ENCODE results near the gene SMIM33.
A peak's percentile ranks its signal among the peaks of the same experiment; 100 is the strongest.
"Not testable (repeated sequence)": the region's sequence is repeated elsewhere in the genome, so short reads cannot be mapped to it uniquely, and the experiment has no call there.

The SMIM33 gene

DNA sequence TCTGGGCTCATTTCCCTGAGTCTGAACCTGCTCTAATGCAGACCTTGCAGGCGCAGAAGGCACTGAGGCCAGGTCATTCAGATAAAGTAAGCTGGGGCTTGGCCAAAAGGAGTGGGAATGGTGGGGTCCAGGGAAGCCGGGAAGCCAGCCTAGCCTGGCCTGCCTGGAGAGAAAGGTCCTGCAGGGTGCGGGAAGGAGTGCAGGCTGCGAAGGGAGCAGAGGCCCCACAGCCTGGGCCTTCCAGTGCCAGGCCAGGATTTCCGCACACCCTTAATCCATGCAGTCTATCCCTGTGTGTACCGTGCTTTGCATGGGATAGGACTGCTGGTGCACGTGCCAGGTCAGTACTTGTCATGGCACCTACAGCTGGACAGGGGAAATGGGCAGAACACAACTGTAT is 15.4 kb downstream of the SMIM33 start:
- no peak for DNase-seq

DNA sequence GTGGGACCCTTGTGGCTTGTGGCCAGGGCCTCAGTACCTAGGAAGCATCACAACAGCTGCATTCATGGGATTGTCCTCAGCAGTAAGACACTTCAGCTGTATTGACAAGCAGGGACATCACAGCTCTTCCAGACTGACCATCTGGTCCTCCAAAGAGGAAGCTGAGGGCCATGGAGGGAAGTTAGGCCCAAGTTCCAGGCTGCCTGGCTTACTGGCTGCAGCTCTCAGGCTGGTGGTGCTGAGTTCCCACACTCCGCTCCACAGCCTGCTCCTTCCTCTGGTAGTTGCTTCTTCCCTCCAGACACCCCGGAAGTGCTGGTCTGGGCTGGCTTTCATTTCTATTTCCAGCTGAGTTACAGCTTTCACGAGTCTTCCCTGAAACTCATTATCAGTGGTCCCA is 17.5 kb downstream of the SMIM33 start:
- DNase-seq, result no peak

DNA sequence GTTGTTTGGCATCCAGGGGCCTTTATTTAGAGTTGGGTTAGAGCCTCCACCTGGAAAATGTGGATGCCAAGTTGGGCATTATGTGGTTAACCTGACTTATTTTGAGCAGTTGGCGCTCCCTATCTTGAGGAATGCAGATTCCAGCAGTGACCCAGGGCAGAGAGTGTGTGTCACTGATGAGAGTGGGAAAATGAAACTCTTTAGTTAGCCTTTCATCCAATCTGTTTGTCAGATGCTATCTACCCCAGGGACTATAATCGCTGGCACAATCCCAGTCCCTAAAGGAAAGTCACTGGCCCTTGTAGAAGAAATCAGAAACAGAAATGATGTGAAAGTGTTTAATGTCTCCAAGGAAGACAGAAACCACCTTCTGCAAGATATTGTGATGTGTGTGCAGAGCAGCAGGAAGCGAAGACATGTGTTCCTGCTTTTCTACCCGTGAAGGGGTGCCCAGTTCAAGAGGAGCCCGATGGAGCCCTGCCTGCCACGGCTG is 21.9 kb downstream of the SMIM33 start:
- DNase-seq, result no peak

DNA sequence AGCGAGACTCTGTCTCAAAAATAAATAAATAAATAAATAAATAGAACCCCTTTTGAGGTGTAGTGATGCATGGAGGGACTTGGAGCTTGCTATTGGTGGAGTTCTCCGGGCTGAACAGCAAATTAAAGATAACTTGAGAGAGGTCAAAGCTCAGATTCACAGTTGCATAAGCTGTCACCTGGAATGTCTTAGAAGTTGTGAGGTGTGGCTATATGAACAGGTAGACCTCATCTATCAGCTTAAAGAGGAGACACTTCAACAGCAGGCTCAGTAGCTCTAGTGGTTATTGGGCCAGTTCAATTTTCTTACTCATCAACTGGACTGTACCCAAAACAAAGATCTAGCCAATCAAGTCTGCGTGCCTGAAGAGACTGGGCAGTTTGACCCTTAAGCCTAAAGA is 23.5 kb downstream of the SMIM33 start:
- DNase-seq, result no peak

DNA sequence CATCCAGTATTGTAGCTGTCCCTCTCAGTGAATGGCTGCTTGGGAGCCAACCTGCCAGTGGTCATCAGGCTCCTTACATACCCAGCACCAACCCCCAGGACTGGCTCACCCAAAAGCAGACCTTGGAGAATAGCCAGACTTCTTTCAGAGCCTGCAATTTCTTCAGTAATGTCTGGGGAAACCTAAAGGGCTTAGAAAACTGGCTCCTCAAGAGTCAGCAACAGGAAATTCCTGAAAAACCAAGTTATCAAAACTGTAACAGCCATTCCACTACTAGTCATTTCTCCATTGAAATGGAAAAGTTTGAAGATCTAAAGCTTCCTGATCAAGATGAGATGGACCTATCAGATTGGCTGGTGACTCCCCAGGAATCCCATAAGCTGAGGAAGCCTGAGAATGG is 24.0 kb downstream of the SMIM33 start:
- DNase-seq, result no peak

DNA sequence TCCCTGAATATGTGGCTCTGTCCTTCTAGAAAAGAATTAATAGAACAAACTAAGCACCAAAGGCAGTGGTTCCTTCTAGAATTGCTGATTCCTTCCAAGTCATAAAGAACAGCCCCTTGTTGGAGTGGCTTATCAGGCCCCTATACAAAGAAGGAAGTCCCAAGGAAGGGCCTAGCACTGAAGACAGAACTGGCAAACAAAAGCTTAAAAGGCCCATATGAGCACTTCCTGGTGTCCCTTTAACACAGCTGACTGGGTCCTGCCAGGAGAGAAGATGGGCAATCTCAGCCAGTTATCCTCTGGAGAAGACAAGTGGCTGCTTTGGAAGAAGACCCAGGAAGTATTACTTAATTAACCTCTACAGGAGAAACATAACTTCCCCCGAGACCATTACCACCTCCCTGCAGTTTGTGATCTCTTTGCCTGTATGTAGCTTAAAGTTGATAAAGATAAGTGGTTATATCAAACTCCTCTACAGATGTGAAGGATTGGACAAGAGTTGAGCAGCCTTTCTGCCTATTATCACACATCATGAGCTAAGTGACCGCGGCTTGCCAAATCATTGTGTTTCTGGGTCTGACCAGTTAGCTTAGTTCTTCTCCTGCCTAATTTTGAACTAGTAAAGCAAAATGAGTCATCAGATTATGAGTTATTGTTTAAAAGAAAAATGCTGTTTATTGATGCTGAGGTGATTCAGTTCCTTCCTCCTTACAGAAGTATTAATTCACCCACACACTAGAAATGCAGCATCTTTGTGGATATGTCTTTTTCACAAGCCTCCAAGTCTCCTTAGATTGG is 25.0 kb downstream of the SMIM33 start:
- no peak for DNase-seq

DNA sequence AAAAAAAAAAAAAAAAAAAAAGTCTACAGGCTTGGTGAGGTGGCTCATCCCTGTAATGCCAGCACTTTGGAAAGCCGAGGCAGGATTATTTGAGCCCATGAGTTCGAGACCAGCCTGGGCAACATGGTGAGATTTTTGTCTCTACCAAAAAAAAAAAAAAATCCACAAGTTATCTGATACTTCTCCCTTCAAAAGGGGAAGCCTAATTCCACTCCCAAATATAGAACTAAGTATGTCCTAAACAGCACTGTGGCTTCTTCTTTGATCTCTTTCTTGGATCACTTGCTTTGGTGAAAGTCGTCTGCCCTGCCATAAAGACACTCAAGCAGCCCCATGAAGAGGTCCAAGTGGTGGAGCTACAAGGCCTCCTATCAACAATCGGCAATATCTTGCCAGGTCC is 30.6 kb downstream of the SMIM33 start:
- no peak for DNase-seq

DNA sequence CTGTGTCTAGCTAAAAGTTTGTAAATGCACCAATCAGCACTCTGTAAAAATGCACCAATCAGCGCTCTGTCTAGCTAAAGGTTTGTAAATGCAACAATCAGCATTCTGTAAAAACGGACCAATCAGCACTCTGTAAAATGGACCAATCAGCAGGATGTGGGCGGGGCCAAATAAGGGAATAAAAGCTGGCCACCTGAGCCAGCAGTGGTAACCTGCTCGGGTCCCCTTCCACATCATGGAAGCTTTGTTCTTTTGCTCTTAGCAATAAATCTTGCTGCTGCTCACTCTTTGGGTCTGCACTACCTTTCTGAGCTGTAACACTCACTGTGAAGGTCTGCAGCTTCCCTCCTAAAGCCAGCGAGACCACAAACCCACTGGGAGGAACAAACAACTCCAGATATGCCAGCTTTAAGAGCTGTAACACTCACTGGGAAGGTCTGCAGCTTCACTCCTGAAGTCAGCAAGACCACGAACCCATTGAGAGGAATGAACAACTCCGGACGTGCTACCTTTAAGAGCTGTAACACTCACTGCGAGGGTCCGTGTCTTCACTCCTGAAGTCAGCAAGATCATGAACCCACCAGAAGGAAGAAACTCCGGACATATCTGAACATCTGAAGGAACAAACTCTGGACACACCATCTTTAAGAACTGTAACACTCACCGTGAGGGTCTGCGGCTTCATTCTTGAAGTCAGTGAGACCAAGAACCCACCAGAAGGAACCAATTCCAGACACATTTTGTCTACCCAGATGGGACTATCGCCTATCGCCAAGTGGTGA is 32.4 kb downstream of the SMIM33 start:
- DNase-seq, result not testable (repeated sequence)

DNA sequence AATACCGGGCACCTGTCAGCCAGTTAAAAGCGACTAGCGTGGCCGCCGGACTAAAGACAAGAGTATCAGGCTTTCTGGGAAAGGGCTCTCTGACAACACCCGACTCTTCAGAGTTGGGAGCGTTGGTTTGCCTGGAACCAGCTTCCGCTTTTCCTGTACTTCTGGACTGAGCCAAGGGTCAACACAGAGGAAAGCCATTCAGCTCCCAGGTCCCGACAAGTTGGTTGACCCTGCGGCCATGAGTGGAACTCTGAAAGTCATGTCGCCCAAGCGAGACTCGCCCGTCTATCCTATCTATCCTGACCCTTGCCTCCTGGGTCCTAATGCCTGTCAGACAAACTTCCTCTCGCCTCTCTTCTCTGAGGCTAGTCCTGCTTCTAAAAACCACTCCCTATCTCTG is 33.1 kb downstream of the SMIM33 start:
- DNase-seq, result not testable (repeated sequence)

DNA sequence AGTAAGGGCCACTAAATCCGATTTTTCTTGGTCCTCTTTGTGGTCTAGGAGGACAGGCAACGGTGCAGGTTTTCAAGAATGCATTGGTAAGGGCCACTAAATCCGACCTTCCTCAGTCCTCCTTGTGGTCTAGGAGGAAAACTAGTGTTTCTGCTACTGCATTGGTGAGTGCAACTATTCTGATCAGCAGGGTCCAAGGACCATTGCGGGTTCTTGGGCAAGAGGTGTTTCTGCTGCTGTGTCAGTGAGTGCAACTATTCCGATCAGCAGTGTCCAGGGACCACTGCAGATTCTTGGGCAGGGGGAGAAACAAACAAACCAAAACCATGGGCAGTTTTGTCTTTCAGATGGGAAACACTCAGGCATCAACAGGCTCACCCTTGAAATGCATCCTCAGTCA is 33.9 kb downstream of the SMIM33 start:
- not testable (repeated sequence) for DNase-seq

DNA sequence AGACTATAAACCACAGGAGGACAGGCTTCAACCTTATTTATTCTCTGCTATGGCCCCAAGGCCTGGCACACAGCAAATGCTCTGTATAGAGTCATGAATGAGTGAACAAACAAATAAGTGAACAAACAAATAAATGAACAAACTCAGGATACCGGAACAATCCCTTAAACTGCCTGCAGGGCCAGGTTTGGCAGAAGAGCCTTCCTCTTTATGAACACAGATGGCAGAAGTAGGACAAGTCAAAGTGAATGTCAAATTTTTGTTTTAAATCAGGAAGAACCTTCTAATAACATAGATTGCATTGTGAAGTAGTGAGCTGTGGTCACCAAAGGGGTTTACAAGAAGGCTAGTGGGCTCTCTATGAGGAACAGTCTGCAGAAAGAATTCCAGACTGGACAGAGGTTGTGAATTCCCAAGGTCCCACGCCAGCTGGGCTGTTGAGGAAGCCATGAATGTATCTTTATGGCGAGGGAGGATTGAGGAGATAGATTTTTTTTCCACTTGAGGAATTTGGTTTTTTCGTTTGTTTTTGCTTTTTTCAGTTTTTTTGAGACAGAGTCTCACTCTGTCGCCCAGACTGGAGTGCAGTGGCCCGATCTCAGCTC is 42.1 kb downstream of the SMIM33 start:
- DNase-seq, result no peak

DNA sequence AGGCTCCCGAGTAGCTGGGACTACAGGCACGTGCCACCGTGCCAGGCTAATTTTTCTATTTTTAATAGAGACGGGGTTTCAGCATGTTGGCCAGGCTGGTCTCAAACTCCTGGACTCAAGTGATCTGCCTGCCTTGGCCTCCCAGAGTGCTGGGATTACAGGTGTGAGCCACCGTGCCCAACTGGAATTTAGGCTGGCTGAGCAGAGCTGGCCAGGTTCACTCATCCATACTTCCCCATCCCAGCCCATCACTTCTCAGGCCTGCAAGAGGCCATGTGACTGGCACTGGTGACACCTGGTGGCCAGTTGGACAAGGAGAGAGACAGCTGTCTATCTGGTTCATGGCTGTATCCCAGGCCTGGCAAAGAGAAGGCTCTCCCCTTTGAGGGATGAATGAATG is 42.6 kb downstream of the SMIM33 start:
- peak; percentile 45 for DNase-seq

DNA sequence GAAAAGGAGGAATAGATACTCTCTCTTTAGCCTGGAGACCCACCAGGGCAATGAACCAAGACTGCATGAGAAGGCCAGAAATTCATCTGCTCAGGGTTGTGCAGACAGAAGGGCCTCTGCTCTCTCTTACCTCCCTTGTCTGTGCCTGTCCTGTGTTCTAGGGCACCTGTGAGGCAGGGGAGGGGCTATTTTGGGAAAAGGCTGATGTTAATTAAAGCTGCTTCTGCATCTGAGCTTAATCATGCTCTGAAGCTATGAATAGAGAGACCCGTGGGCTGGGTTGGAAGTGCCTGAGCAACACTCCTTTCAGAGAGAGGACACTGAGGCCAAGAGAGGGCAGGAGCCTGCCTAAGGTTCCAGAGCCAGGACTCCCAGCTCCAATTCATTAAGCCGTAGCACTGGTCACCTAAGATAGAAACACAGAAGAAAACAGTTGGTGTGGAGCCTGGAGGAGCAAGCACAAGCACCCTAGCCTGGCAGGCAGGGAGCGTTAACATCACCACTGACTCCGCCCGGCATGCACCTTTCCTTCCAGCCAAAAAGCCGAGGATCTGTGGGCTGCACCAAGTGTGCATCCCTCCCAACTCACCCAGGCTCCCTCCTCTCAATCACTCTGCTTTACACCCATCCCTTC is 43.2 kb downstream of the SMIM33 start:
- no peak for DNase-seq

DNA sequence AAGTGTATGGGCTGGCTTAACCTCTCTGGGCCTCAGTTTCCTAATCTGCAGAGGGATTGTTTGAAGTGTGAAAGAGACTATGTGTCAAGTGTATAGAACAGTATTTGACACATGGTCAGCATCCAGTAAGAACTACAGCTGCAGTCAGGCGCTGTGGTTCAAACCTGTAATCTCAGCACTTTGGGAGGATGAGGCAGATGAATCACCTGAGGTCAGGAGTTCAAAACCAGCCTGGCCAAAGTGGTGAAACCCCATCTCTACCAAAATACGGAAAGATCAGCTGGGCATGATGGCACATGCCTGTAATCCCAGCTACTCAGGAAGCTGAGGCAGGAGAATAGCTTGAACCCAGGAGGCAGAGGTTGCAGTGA is 43.7 kb downstream of the SMIM33 start:
- DNase-seq, result no peak

DNA sequence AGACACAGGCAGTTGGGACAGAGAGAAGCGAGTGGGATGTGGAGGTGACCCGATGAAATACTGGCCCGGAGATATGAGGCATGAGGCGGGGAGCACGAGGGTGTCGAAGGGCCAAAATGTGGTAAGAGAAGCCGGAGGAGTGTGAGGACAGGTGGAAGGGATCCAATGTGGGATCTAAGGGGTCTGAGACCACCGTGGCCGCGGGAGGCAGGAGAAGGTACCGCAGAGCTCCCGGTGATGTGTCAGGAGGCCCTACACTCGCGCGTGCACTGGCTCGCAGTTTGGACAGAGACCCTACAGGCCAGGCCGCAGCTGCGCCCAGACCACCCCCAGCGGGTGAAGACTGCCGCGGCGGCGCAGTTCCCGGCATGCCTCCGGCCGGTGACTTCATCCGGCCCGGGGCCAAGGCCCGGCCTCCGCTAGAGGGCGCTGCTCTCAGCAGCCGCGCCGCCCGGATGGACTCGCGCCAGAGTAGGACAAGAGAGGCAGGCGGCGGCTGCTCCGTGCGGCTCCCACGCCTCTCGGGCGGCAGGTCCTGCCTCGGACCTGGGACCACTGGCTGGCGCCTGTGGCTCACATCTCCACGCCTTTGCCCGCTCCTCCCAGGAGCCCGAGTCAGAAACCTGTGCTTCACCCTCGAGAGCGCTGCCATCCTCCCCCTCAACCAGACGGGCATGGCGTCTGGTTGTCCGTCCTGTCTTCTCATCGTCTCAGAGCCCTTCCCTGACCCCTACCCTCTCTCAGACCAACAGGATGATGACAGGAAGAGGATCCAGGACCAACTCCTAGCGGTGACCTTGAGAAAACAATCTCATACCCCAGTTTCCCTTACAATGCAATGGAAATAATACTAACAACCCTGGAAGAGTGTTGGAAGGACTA is 47.1 kb downstream of the SMIM33 start:
- DNase-seq, result peak; percentile 70

Measured in NCI-H1092 (cell line).